G401.6 (cell line): ENCODE results near the gene ARMH1.

Experiments used
- FAIRE-seq: peaks from 2 replicates; lab custom pipeline; 2012; peaks lifted over from hg19 to GRCh38; lab: Jason Lieb, UNC

The ARMH1 gene

GRCh38 chr1:44670751-44671640 lies 3.5 kb upstream of the ARMH1 start:
- no peak for FAIRE-seq

- no peak for FAIRE-seq
Observed at GRCh38 chr1:44672254-44672955, 2.1 kb upstream of the ARMH1 start.

- FAIRE-seq, result no peak
Observed at GRCh38 chr1:44672961-44673674, 1.4 kb upstream of the ARMH1 start.

- FAIRE-seq, result no peak
Observed at GRCh38 chr1:44673675-44674112, 820 bp upstream of the ARMH1 start.

GRCh38 chr1:44675186-44675585 lies 672 bp downstream of the ARMH1 start:
- no peak for FAIRE-seq

GRCh38 chr1:44676484-44677200 lies 2.1 kb downstream of the ARMH1 start:
- FAIRE-seq, result no peak

- no peak for FAIRE-seq
Observed at GRCh38 chr1:44677201-44677766, 2.8 kb downstream of the ARMH1 start.

- FAIRE-seq, result no peak
Observed at GRCh38 chr1:44678120-44678519, 3.6 kb downstream of the ARMH1 start.

- FAIRE-seq, result no peak
Observed at GRCh38 chr1:44678626-44679025, 4.1 kb downstream of the ARMH1 start.

GRCh38 chr1:44679468-44679867 lies 5.0 kb downstream of the ARMH1 start:
- no peak for FAIRE-seq

- FAIRE-seq, result no peak
Observed at GRCh38 chr1:44681905-44682882, 7.7 kb downstream of the ARMH1 start.

GRCh38 chr1:44682883-44683265 lies 8.4 kb downstream of the ARMH1 start:
- no peak for FAIRE-seq

GRCh38 chr1:44684525-44684924 lies 10.0 kb downstream of the ARMH1 start:
- no peak for FAIRE-seq

GRCh38 chr1:44685218-44685617 lies 10.7 kb downstream of the ARMH1 start:
- no peak for FAIRE-seq

- FAIRE-seq, result no peak
Observed at GRCh38 chr1:44685881-44686280, 11.4 kb downstream of the ARMH1 start.

GRCh38 chr1:44688760-44689446 lies 14.4 kb downstream of the ARMH1 start:
- no peak for FAIRE-seq

GRCh38 chr1:44689447-44689765 lies 14.9 kb downstream of the ARMH1 start:
- FAIRE-seq, result no peak

- FAIRE-seq, result no peak
Observed at GRCh38 chr1:44693159-44693558, 18.6 kb downstream of the ARMH1 start.

GRCh38 chr1:44693900-44694299 lies 19.4 kb downstream of the ARMH1 start:
- FAIRE-seq, result no peak

- no peak for FAIRE-seq
Observed at GRCh38 chr1:44694863-44695478, 20.5 kb downstream of the ARMH1 start.
